Activated CD4-positive, alpha-beta T cell treated with anti-CD3 and anti-CD28 coated beads, Interleukin-2, amount 50 U/mL, for 1 hour (primary cell): ENCODE results near the gene LRCH4.

Experiments
- DNase-seq: peaks from one replicate; pipeline ENCODE4 v3.0.0-alpha.2; 2020

The LRCH4 gene

DNA sequence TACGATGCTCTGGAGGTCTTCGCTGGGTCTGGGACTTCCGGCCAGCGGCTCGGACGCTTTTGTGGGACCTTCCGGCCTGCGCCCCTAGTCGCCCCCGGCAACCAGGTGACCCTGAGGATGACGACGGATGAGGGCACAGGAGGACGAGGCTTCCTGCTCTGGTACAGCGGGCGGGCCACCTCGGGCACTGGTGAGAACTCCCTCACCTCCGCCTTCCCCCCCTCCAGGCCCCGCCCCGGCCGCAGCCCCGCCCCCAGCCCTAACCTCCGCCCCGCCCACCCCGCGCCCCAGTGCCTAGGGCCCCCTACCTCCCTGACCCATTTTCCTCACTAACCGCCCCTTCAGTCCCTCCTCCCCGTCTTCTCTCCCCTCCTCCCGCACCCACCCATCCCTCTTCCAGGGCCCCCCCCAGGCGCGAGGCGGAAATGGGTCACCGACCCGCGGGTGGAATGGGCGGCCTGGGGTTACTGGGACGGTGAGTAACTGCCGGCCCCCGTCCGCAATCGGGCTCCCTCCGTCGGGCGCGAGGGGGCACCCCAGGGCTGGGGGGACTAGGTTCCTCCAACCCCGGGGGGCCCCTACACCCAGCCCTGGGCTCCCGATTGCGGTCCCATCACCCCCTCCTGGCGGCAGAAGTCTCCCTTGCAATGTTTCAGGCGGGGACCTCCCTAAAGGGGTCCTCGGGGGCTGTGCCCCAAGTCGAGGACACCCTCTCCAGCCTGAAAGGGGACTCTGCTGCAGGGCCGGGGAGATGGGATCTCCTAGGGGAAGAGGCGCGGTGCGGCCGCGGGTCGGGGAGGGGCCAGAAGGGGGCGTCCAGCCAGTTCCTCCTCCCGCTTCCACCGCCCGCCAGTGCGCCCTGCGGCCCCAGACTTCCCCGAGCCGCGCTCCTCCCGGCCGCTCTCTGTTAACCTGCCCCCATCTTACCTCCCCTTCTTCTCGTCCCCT is 18.4 kb upstream of the LRCH4 start:
- peak; percentile 64 for DNase-seq

DNA sequence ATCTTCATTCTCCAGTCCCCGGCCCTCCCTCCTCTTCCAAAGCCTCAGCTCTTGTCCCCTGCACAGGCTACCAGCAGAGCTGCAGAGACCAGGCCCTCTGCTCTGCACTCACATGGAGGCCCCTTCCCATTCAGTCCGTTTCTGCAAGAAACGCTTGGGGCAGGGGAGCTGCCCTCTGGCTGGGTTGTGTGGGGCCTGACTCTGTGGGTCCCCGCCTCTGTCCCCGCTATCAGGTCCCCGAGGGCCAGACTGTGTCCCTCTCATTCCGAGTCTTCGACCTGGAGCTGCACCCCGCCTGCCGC is 17.7 kb upstream of the LRCH4 start:
- DNase-seq = no peak

DNA sequence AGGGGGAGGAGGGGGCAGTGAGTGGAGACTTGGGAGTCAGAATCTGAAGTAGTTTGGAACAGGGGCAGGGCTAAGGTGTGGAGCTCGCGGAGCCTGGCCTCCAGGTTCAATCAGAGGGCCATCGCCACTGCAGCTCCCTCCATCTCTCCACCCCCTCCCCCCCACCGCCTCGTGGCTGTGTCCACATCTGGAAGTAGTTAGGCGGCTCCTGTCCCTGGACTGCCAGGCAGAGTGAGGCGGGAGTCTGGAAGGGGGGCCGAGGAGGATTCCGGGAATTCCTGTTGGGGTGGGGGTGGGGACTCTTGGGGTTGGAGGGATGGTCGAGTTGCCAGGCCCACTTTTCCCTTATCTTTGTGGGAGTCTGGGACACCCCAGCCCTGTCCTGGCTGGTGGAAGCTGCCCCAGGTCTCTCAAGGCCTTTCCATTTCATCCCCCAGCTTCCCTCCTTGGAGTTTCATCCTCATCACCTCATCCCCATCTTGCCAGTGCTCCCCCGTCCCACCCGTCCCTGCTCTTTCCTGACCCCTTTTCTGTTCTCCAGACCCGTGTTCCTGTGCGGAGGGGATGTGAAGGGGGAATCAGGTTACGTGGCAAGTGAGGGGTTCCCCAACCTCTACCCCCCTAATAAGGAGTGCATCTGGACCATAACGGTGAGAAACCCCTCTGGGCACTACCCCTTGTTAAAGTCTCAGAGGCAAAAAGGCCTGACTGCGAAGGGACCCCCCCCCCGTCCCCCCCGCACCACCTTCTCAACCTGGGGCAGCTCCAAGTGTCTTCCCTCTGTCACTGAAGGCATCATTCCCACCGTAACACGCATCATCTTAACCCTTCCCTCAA is 17.2 kb upstream of the LRCH4 start:
- no peak for DNase-seq

DNA sequence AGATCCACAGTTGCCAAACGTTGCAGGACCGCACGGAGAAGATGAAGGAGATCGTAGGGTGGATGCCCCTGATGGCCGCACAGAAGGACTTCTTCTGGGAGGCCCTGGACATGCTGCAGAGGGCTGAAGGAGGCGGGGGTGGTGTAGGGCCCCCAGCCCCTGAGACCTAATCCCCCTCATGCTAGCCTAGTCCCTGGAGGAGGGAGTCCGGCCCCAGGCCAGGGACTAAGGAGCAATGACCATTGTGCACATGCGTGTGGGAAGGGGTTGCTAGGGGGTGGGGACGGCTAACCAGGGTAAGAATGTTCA is 14.8 kb upstream of the LRCH4 start:
- no peak for DNase-seq

DNA sequence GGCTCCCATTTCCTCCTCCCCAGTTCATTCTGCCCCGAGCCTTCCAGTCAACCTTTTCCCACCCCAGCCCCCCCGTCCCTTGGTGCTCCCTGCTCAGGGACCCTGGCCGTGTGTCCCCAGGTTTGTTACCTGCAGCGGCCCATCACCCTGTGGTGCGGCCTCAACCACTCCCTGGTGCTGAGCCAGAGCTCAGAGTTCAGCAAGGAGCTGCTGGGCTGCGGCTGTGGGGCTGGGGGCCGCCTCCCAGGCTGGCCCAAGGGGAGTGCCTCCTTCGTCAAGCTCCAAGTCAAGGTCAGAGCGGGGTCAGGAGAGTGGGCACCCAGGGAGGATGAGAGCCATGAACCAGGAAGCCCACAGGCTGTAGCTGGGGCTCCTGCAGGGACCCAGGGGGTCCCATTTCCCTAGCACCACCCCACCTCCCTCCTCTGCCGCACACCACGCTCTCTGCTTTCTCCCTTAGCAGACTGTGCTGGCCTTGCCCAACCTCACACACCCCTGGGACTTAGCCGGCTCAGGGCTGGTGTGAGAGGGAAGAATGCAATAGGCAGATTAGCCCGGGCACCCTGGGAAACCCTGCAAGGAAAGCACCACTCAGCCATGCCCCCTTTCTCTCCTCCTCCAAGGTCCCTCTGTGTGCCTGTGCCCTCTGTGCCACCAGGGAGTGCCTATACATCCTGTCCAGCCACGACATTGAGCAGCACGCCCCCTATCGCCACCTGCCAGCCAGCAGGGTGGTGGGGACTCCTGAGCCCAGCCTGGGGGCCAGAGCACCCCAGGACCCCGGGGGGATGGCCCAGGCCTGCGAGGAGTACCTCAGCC is 14.2 kb upstream of the LRCH4 start:
- no peak for DNase-seq

DNA sequence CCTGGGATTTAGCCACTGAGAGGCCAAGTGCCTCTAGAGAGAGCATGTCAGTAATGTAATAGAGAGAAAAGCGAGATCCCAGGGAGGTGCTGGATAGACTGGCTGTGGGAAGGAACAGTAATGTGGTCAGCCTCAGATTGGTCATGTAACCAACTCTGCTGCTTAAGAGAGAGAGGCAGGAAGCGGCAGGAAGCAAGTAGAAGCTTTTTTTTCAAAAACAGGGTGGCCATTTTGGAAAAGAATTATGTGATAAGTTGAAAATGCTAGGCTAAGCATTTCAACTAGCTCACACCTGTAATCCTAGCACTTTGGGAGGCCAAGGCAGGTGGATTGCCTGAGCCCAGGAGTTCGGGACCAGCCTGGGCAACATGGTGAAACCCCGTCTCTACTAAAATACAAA is 12.5 kb upstream of the LRCH4 start:
- DNase-seq = no peak

DNA sequence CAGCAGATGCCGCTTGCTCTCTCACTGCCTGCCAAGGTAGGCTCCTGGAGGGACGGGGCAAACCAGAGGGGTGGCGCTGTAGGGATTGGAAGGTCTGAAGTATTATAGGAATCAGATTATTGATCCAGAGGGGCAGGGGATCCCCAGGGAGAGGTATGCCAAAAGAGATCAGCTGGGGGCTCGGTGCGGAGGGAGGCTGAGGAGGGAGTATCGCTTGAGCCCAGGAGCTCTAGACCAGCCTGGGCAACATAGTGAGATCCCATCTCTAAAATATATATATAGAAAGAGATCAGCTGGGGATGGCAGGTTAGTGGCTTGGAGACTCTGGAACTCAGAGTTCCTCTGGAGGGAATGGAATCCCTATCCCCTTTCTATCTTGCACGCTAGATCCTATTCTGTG is 9.3 kb upstream of the LRCH4 start:
- DNase-seq = no peak

DNA sequence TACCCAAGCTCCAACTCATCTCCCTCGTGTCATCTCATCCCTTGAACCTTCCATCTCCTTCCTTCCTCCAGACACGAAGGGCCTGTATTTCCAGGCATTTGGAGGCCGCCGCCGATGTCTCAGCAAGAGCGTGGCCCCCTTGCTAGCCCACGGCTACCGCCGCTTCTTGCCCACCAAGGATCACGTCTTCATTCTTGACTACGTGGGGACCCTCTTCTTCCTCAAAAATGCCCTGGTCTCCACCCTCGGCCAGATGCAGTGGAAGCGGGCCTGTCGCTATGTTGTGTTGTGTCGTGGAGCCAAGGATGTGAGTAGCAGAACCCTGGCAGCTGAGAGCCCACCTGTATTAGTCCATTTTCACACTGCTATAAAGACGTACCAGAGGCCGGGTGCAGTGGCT is 5.7 kb upstream of the LRCH4 start:
- DNase-seq = no peak

DNA sequence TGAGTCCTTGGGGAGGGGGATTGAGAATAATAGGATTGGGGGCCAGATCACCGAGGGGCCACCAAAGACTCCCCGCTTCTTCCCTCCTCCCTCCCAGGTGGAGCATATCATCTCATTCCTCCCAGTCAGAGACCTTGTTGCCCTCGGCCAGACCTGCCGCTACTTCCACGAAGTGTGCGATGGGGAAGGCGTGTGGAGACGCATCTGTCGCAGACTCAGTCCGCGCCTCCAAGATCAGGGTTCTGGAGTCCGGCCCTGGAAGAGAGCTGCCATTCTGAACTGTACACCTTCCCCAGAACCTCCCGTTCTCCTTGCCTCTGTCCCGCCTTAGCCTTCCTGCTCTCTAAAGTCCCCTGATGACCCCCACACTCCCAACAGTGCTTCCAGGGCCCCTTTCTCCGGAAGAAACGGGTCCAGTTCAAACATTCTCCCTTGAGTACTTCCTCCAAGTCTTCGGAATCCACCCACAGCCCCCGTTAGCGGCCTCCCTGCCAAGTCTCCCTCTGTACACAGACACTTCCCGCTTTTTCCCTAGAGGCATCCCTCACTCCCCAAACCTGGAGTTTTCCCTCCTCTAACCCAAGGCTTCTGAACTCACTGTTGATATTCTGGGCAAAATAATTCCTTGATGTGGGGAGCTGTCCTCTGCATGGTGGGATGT is 4.3 kb upstream of the LRCH4 start:
- DNase-seq = no peak

DNA sequence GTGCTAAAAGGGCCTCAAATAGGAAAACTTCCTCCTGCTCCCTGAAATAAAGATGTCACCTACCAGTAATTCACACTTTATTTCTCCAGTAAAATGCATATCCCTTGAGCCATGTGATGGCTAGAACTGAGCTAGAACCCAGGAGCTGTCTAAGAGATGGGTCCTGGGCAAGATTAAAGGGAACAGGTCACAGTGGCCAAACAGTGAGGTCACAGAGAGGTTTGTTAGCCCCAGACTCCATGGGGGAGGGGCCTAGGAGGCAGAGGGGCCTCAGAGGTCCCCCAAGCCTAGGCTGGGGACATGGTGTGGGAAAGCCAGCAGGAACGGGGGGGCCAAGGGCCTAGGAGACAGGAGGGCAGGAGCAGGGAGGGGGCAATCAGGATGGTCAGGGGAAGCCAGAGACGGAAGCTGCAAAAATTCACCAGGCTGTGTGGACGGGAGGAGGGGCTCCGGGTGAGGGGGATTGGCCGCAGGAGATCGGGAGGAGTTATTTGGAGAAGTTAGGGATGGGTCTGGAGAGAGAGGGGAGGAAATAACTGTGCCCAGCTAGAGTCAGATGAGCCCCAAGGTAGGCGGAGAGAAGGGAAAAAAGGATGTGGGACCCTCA is 3.5 kb upstream of the LRCH4 start:
- no peak for DNase-seq

DNA sequence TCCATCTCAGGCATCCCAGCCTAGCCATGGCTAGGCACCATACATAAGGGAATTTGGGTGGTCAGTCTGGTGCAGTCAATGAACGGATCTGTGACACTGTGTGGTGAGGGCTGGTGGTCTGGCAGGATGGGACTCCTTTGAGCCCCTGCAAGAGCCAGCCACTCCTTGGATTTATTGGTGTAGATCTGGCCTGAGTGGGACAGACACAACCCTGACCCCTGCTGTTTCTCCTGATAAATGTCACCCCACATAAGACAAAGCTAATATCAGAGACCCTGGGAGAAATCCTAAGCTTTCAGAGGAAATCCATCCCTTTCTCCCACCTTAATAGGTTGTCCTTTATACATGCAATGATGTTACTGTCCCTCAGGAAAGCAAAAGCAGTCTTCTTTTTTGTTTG is 2.5 kb upstream of the LRCH4 start:
- no peak for DNase-seq

DNA sequence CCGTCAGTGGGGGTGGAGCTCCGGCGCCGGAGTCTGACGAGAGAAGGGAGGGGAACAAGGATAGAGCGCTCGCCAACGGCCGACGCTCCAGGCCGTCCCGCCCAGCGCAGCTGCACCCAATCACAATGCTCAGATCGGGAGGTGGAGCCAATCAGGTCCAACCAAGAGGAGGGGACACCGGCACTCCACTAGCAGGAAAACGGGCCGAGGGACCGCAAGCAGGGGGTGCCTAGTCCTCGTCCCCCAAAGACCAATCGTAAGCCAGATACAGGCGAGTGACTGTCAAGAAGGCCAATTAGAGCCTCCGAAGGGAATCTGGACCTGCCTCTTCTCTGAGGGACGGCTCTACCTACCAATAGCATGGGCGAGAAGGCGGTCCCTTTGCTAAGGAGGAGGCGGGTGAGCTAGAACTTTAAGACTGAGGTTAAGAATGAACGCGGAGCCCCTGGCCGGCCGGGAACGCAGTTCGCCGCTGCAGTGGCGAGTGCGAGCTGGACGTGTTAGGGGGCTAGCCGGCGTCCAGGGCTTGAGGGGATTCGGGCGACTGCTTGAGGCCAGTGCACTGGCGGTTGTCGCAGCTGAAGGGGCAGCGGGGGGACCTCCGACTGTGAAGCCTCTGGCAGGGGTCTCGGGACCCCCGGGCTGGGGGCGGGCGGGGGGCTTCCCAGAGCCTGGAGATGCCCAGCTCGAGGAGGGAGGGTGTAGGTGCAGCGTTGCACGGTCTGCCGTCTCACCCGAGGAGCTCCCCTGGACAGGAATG is 517 bp upstream of the LRCH4 start, which contains the start of gene FBXO24:
Gene FBXO24, plus strand, starts transcription at position 63 of the 760 bp plus-strand sequence. Its CDS starts 298 bp downstream, at position 361.
- DNase-seq = peak; percentile 99

DNA sequence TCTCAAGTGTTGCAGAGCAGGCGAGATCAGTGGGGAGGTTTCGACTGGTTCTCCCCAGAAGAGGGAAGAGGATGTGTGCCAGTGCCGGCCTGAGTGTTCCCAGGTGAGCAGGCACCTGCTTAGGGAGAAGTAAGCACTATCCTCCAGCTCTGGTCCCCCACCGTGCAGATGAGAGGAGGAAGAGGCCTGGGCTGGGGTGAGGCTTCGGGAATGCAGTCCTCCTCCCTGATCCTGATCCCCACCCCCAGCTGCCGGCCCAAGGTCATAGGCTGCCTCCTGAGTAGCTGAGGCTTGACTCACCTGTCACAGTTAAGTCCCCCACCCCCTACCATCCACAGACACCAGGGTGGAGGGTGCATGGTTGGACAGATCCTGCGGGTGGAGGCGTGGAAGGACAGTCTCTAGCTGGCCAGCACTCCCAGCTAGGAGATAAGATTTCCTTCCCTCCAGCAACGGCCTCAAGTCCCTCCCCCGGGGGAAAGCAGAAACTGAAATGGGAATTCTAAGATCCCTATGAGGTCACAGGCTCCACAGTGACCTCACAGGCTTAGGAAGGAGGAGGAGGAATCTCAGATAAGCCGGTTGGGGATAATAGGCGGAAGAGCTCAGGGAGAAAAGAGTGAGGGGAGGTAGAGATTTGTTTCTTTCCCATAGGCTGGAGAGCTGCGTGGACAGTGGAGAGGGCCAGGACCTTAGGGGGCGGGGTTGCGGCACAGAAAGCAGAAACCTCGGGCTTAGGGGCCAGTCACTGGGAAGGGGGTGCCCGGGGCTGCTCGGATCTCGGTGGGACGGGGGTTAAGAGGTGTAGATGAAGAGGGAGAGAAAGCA is 1.0 kb downstream of the LRCH4 start:
- DNase-seq = no peak

DNA sequence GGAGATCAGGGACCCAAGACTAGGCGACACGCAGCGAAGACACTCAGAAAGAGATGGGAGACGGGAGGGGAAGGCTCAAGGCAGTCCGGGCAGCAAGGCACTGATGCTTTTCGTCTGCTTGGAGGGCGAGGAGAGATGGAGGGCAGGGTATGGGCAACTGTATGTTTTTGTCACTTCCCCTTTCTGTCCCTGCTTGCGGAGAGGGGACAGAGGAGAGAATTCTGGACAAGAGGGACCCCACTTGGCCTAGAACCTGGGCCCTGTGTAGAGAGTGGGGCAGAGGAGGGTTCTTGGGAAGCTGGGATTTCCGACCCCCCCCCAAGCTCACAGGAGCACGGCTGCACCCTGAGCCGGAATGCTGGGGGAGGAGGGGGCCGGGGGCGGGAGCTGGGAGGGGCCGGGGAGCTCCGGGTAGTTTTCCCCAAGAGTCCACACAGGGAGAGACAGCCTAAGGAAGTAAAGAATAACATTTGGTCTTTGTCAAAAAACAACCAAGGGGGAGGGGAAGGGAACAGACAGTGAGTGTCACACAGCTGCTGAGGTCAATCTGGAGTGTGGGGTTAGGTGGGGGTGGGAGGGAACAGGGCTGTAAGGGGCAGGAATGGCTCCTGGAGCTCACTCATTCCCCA is 1.8 kb downstream of the LRCH4 start:
- DNase-seq = no peak

DNA sequence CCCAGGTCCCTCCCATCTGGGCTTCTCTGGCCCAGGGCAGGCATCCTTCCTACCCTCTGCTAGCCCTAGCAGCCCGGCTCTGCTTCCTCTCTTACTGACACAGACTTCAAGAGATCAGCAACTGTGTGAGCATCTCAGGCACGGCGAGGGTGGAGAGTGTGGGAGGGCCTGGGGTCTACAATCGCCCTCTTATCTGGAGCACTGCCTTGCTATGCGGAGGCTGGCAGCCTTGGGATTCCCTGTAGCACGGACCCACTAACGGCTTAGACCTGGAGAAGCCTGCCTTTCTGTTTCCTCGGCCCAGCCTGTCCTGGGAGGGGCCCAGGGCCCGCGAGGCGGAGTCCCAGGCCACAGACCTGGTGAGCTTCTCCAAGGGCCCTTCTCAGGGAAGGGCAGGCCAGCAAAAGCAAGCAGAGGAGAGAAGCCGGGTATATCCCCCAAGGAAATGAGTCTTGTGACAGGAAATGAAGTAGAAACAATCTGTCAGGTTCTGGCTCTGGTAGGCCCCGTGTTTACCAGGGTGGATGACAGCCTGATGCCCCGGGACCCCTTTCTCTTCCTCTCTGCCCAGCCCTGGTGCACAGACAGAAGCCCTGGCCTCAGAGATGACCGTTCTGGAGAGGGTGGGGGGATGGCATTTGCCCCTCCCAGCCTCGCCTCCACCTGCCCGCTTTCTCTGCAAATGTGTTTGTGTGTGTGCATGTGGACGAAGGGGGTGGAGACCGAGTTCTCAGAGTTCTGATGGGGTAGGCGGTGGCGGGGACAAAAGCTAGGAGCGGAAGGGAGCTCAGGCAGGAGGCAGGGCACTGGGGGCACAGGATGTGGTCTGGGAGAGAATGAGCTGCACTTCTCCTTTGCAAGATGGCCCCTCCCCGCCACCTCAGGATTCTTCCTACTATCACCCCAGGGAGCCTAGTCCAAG is 2.5 kb downstream of the LRCH4 start:
- peak; percentile 43 for DNase-seq

DNA sequence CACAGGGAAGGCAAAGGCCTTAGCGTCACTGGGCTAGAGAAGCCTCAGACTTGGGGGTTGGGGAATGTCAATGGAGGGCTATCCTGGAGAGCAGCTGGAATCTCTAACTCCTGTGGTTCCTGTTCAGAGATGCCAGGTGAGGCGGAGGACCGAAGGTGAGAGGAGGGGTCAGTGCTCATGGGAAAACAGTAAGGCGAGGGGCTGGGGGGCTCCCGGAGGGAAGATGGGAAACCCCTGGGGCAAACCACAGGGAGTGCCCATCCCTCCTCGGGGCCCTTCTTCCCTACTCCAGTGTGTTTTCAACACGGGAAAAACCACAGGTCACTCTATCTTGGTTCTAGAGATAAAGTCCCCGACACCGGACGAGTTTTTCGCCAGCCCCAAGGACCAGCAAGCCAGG is 3.3 kb downstream of the LRCH4 start:
- no peak for DNase-seq

DNA sequence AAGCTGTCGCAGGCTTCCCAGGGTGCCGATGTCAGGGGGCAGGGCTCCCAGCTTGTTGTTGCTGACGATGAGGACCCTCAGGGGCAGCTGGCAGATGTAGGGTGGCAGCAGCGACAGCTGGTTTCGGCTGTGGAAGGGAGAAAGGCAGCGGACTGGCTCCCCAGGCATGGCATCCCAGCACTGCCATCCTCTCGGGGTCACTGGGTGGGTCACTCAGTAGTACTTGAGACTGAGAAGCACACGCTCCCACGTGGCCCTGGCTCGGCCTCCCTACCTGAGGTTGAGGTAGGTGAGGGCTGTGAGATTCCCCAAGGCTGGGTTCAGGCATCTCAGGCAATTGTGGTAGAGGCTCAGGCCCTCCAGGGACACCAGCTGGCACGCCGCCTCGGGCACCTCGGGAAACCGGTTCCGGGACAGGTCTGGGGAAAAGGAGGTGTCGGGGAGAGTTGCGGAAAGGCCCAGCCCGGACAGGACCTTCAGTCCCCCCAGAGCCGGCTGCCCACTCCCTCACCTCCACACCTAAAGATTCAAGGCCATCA is 3.8 kb downstream of the LRCH4 start:
- DNase-seq = no peak

DNA sequence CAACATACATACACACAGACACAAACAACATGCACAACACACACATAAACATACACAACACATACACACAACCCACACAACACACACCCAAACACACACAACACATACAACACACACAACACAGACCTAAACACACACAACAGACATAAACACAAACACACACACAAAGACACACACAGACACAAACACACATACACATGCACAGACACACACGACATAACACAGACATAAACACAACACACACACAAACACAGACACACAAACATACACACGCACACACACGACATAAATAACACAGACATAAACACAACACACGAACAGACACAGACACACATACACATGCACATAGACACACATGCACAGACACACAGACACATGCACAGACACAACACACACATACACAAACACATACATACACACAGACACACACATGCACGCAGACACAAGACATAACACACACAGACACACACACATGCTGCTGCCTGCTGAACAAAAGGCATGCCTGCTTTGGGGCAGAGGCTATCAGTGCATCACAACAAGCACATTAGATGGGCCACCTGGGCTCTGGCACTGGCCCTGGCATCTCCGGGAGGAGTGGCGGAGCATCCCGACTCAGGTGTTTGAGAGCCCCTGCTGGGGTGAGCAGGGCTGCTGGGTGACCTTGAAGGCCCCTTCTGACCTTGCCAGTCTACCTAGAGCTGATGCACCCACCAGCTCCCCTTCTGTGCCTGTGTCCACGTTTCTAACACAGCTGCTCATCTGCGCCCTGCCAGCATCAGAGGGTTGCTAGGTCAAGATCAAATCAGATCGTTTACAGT is 5.3 kb downstream of the LRCH4 start:
- no peak for DNase-seq
